H9 (cell line): ENCODE data around the gene REEP3. TPM values are rescaled to one million over a fixed set of nuclear protein-coding genes. Genes with fewer than 3 reads are reported as not detected.

Experiments
- DNase-seq: peaks from one replicate; pipeline ENCODE4 v3.0.0-alpha.2; 2017
- H2AFZ ChIP-seq: one replicate; pipeline ENCODE4 v1.6.1; 2013; ENCODE audit warnings: mild to moderate bottlenecking, low read length, control low read depth, moderate library complexity
- H2AK5ac ChIP-seq: 2 replicates; pipeline ENCODE4 v1.6.1; 2013; ENCODE audit warnings: low read length, control low read depth, mixed read lengths; ENCODE audit not compliant: insufficient read length
- H2BK120ac ChIP-seq: one replicate; pipeline ENCODE4 v1.6.1; 2013; ENCODE audit warnings: low read depth, mild to moderate bottlenecking, low read length, control low read depth, inconsistent platforms; ENCODE audit not compliant: poor library complexity, severe bottlenecking
- H2BK12ac ChIP-seq: 2 replicates; pipeline ENCODE4 v1.6.1; 2013; ENCODE audit warnings: low read length, control low read depth, mixed read lengths, low read depth; ENCODE audit not compliant: insufficient read length
- H2BK15ac ChIP-seq: 2 replicates; pipeline ENCODE4 v1.6.1; 2013; ENCODE audit warnings: low read depth, low read length, control low read depth
- H2BK20ac ChIP-seq: one replicate; pipeline ENCODE4 v1.6.1; 2013; ENCODE audit warnings: low read depth, mild to moderate bottlenecking, low read length, control low read depth, inconsistent platforms; ENCODE audit not compliant: poor library complexity, severe bottlenecking
- H2BK5ac ChIP-seq: 2 replicates; pipeline ENCODE4 v1.6.1; 2013; ENCODE audit warnings: low read length, control low read depth, mixed read lengths; ENCODE audit not compliant: insufficient read length
- H3K14ac ChIP-seq: 2 replicates; pipeline ENCODE4 v1.6.1; 2013; ENCODE audit warnings: low read length, control low read depth; ENCODE audit not compliant: insufficient read depth
- H3K18ac ChIP-seq: 2 replicates; pipeline ENCODE4 v1.6.1; 2013; ENCODE audit warnings: low read depth, mild to moderate bottlenecking, mixed read lengths, low read length, control low read depth; ENCODE audit not compliant: insufficient read length
- H3K23ac ChIP-seq: 2 replicates; pipeline ENCODE4 v1.6.1; 2013; ENCODE audit warnings: low read length, control low read depth, mixed read lengths, low read depth; ENCODE audit not compliant: insufficient read length
- H3K23me2 ChIP-seq: 2 replicates; pipeline ENCODE4 v1.6.1; 2013; ENCODE audit warnings: low read depth, mild to moderate bottlenecking, mixed read lengths, low read length, control low read depth; ENCODE audit not compliant: insufficient read length, poor library complexity, severe bottlenecking
- H3K27ac ChIP-seq: 2 replicates; pipeline ENCODE4 v1.5.1; 2013; ENCODE audit warnings: low read length, control low read depth, mixed read lengths, low read depth; ENCODE audit not compliant: insufficient read length
- H3K27me3 ChIP-seq: 2 replicates; pipeline ENCODE4 v1.6.1; 2013; ENCODE audit warnings: low read length, control low read depth, inconsistent platforms; ENCODE audit not compliant: insufficient read depth
- H3K4ac ChIP-seq: 2 replicates; pipeline ENCODE4 v1.6.1; 2013; ENCODE audit warnings: low read depth, mild to moderate bottlenecking, control low read depth, inconsistent platforms, low read length, moderate library complexity
- H3K4me1 ChIP-seq: 2 replicates; pipeline ENCODE4 v1.6.1; 2013; ENCODE audit warnings: low read length, control low read depth, inconsistent platforms; ENCODE audit not compliant: insufficient read depth
- H3K4me2 ChIP-seq: 2 replicates; pipeline ENCODE4 v1.6.1; 2013; ENCODE audit warnings: low read length, control low read depth, mixed read lengths; ENCODE audit not compliant: insufficient read length, insufficient read depth
- H3K56ac ChIP-seq: 2 replicates; pipeline ENCODE4 v1.6.1; 2013; ENCODE audit warnings: low read depth, mild to moderate bottlenecking, mixed read lengths, low read length, control low read depth; ENCODE audit not compliant: insufficient read length
- H3K79me1 ChIP-seq: 2 replicates; pipeline ENCODE4 v1.6.1; 2013; ENCODE audit warnings: low read depth, mild to moderate bottlenecking, moderate library complexity, low read length, control low read depth, inconsistent platforms; ENCODE audit not compliant: insufficient read depth, poor library complexity, severe bottlenecking
- H3K79me2 ChIP-seq: 2 replicates; pipeline ENCODE4 v1.6.1; 2013; ENCODE audit warnings: low read length, control low read depth, inconsistent platforms; ENCODE audit not compliant: insufficient read depth
- H3K9ac ChIP-seq: 2 replicates; pipeline ENCODE4 v1.6.1; 2013; ENCODE audit warnings: low read length, control low read depth, mixed read lengths; ENCODE audit not compliant: insufficient read length; ENCODE audit errors: extremely low read depth
- H3K9me3 ChIP-seq: one replicate; pipeline ENCODE4 v1.6.1; 2013; ENCODE audit warnings: low read depth, low read length, inconsistent platforms; ENCODE audit not compliant: control insufficient read depth
- H3T11ph ChIP-seq: one replicate; pipeline ENCODE4 v1.6.1; 2013; ENCODE audit warnings: mild to moderate bottlenecking, low read length, control low read depth, inconsistent platforms
- H4K20me1 ChIP-seq: one replicate; pipeline ENCODE4 v1.6.1; 2013; ENCODE audit not compliant: control insufficient read depth, insufficient read length, insufficient read depth
- H4K5ac ChIP-seq: 2 replicates; pipeline ENCODE4 v1.6.1; 2013; ENCODE audit warnings: low read depth, mild to moderate bottlenecking, mixed read lengths, low read length, control low read depth; ENCODE audit not compliant: insufficient read length
- H4K8ac ChIP-seq: replicated peaks from 2 replicates; pipeline ENCODE4 v1.6.1; 2013; ENCODE audit warnings: low read length, control low read depth, mixed read lengths, low read depth; ENCODE audit not compliant: insufficient read length
- H4K91ac ChIP-seq: 2 replicates; pipeline ENCODE4 v1.6.1; 2013; ENCODE audit warnings: low read depth, mild to moderate bottlenecking, moderate library complexity, mixed read lengths, low read length, control low read depth; ENCODE audit not compliant: insufficient read length
- H3K27ac Mint-ChIP-seq, 3 experiments: 2 replicates in 2 of 3; 3 replicates in 1 of 3; pipeline ENCODE4 v1.8.0; 2020 to 2021; ENCODE audit warnings: mixed read lengths in 3 of 3, mild to moderate bottlenecking in 1 of 3, moderate library complexity in 1 of 3
- H3K27me3 Mint-ChIP-seq: 2 replicates; pipeline ENCODE4 v1.8.0; 2021; ENCODE audit warnings: low read depth, mild to moderate bottlenecking, moderate library complexity, mixed read lengths
- H3K36me3 Mint-ChIP-seq, 3 experiments: 2 replicates in 2 of 3; 3 replicates in 1 of 3; pipeline ENCODE4 v1.8.0; 2020 to 2021; ENCODE audit warnings: low read depth in 3 of 3, mixed read lengths in 3 of 3; ENCODE audit not compliant: insufficient read depth in 1 of 3
- H3K4me1 Mint-ChIP-seq, 2 experiments: 2 replicates each; pipeline ENCODE4 v1.8.0; 2020; ENCODE audit warnings: mixed read lengths in 2 of 2
- H3K4me3 Mint-ChIP-seq, 2 experiments: 2 replicates in 1 of 2; 3 replicates in 1 of 2; pipeline ENCODE4 v1.8.0; 2020 to 2021; ENCODE audit warnings: mild to moderate bottlenecking in 2 of 2, mixed read lengths in 2 of 2, moderate library complexity in 1 of 2
- H3K9me3 Mint-ChIP-seq, 2 experiments: 2 replicates in 1 of 2; 3 replicates in 1 of 2; pipeline ENCODE4 v1.8.0; 2020; ENCODE audit warnings: mild to moderate bottlenecking in 2 of 2, mixed read lengths in 2 of 2, moderate library complexity in 1 of 2
- WGBS: extraction: QIAGEN DNeasy Blood & Tissue Kit; methylation state at CpG from one replicate; pipeline ENCODE4 v1.1.7; 2013; ENCODE audit warnings: missing lambda C conversion rate, low lambda C conversion rate, mixed read lengths; ENCODE audit not compliant: insufficient read length; ENCODE audit errors: extremely low coverage; 5-methylcytosine and 5-hydroxymethylcytosine counted together
- total RNA-seq: library from RNA; stranded (reverse); gene quantifications from 2 replicates; pipeline ENCODE4 v1.2.1, GENCODE V29; 2021
- TF ChIP-seq, protein P1 (sequence below): fragments of 200-600 bp; sonication (generic); conservative IDR thresholded peaks from 3 replicates; pipeline ENCODE4 v1.8.0; 2021; ENCODE audit warnings: antibody characterized with exemption, mild to moderate bottlenecking

Gene REEP3
- total RNA-seq, 1 experiment from 2014 or later = 21.4 TPM

DNA sequence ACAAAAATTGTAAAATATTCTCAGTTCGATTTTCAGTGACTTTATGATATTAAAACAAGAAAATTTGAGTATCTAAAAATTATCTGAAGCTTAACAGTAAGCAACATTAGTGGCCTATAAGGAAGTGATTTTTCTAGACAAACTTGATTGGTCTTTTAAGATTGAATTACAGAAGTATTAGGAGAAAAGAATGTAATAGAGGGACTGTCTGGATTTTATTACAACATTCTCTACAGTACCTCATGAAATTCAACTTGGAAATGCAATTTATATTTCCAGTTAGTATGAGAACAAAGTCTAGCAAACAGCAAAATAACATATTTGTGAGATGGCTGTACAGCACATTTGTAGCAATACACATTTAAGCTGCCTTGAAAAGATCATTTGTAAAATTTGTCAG lies 18.8 kb downstream of the REEP3 start:
- no peaks in the 10 kb centered on the region for H3K36me3 Mint-ChIP-seq
- TF ChIP-seq, protein P1, sequence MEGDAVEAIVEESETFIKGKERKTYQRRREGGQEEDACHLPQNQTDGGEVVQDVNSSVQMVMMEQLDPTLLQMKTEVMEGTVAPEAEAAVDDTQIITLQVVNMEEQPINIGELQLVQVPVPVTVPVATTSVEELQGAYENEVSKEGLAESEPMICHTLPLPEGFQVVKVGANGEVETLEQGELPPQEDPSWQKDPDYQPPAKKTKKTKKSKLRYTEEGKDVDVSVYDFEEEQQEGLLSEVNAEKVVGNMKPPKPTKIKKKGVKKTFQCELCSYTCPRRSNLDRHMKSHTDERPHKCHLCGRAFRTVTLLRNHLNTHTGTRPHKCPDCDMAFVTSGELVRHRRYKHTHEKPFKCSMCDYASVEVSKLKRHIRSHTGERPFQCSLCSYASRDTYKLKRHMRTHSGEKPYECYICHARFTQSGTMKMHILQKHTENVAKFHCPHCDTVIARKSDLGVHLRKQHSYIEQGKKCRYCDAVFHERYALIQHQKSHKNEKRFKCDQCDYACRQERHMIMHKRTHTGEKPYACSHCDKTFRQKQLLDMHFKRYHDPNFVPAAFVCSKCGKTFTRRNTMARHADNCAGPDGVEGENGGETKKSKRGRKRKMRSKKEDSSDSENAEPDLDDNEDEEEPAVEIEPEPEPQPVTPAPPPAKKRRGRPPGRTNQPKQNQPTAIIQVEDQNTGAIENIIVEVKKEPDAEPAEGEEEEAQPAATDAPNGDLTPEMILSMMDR = no peak
- H3T11ph ChIP-seq = no peak overlapping the region
- H4K20me1 ChIP-seq = no peaks in the 10 kb centered on the region
- H4K91ac ChIP-seq = no peak overlapping the region
- H3K23ac ChIP-seq = no peak overlapping the region
- H3K4me3 Mint-ChIP-seq = no peak overlapping the region
- H3K23me2 ChIP-seq = no peaks in the 10 kb centered on the region
- H2BK5ac ChIP-seq = no peak overlapping the region
- no peaks in the 10 kb centered on the region for H3K9me3 Mint-ChIP-seq
- H3K14ac ChIP-seq = no peak overlapping the region
- no peak overlapping the region for H4K5ac ChIP-seq
- no peak overlapping the region for H3K27ac ChIP-seq
- H3K4me1 ChIP-seq = peaks cover 3% of the 10 kb centered on the region; the same call in 1 of the 2 replicates
- peaks cover 2% of the 10 kb centered on the region for H3K79me1 ChIP-seq
- H3K56ac ChIP-seq = no peak overlapping the region
- no peak overlapping the region for H2AK5ac ChIP-seq
- H3K27me3 Mint-ChIP-seq = no peaks in the 10 kb centered on the region
- H3K79me2 ChIP-seq = peaks cover 2% of the 10 kb centered on the region; the same call in 1 of the 2 replicates
- H3K4me1 Mint-ChIP-seq = peaks cover 7 to 10% of the 10 kb centered on the region in 2 experiments
- no peak overlapping the region for H2BK20ac ChIP-seq
- H3K18ac ChIP-seq = no peak overlapping the region
- H3K9ac ChIP-seq = no peak overlapping the region
- H3K27me3 ChIP-seq = no peaks in the 10 kb centered on the region
- H2BK120ac ChIP-seq = no peak overlapping the region
- no peaks in the 10 kb centered on the region for H3K9me3 ChIP-seq
- no peak overlapping the region for H2BK12ac ChIP-seq
- H3K4me2 ChIP-seq = no peak overlapping the region
- no peak overlapping the region for H2AFZ ChIP-seq
- no peak overlapping the region for H2BK15ac ChIP-seq
- no CpG with 5 or more reads among the region's 1 CpG for WGBS
- H3K4ac ChIP-seq = no peak overlapping the region
- DNase-seq = no peak
- H3K27ac Mint-ChIP-seq = no peak overlapping the region
- no peak overlapping the region for H4K8ac ChIP-seq
